Thyroid gland (tissue), 4 donors: Measurements from ENCODE around the gene ATAD3B.
"Not testable (repeated sequence)": the region's sequence is repeated elsewhere in the genome, so short reads cannot be mapped to it uniquely, and the experiment has no call there.

Experiments used
- POLR2A ChIP-seq, 2 donors: fragments of 450-650 bp; IDR thresholded peaks; one replicate each; pipeline ENCODE4 v1.6.1; 2017; ENCODE audit warnings: antibody characterized with exemption in 2 of 2, mild to moderate bottlenecking in 2 of 2, moderate library complexity in 1 of 2
- TF ChIP-seq, protein P1 (sequence below), 6 experiments: fragments of 200-600 bp in 3 of 6; fragments of 450-650 bp in 3 of 6; sonication (generic) in 3 of 6; IDR thresholded peaks; one replicate each; pipeline ENCODE4 v1.5.1; 2016 to 2019; ENCODE audit warnings: antibody characterized with exemption in 6 of 6, mild to moderate bottlenecking in 2 of 6, inconsistent platforms in 1 of 6, moderate library complexity in 1 of 6

DNA sequence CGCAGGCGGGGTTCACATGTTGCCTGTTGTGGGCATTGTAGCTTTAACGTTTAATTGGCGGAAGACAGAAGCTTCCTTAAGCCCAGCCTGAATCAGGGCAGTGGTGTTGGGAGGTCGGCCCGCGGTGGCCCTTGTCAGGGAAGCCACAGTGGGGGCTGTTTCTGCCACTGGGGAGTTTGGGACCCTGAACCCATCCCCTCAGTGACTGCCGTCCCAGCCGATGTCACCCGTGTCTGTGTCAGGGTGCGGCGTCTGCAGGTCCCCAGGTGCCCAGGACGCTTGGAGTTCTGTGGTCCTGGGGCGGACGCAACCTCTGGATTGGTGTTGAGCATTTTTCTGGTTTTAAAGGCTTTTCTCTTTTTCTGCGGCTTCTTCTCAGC lies 8.9 kb downstream of the ATAD3B start:
- TF ChIP-seq, protein P1, sequence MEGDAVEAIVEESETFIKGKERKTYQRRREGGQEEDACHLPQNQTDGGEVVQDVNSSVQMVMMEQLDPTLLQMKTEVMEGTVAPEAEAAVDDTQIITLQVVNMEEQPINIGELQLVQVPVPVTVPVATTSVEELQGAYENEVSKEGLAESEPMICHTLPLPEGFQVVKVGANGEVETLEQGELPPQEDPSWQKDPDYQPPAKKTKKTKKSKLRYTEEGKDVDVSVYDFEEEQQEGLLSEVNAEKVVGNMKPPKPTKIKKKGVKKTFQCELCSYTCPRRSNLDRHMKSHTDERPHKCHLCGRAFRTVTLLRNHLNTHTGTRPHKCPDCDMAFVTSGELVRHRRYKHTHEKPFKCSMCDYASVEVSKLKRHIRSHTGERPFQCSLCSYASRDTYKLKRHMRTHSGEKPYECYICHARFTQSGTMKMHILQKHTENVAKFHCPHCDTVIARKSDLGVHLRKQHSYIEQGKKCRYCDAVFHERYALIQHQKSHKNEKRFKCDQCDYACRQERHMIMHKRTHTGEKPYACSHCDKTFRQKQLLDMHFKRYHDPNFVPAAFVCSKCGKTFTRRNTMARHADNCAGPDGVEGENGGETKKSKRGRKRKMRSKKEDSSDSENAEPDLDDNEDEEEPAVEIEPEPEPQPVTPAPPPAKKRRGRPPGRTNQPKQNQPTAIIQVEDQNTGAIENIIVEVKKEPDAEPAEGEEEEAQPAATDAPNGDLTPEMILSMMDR (IDR thresholded peaks at IDR 0.05): not testable (repeated sequence)
- TF ChIP-seq POLR2A (IDR thresholded peaks at IDR 0.05): not testable (repeated sequence)
